ENCODE measurements around the gene C19orf53. TPM values are rescaled to one million over a fixed set of nuclear protein-coding genes. Genes with fewer than 3 reads are reported as not detected.

The C19orf53 gene
- 100 to 1,000 TPM; 158 to 181 (median 167) TPM for total RNA-seq

DNA sequence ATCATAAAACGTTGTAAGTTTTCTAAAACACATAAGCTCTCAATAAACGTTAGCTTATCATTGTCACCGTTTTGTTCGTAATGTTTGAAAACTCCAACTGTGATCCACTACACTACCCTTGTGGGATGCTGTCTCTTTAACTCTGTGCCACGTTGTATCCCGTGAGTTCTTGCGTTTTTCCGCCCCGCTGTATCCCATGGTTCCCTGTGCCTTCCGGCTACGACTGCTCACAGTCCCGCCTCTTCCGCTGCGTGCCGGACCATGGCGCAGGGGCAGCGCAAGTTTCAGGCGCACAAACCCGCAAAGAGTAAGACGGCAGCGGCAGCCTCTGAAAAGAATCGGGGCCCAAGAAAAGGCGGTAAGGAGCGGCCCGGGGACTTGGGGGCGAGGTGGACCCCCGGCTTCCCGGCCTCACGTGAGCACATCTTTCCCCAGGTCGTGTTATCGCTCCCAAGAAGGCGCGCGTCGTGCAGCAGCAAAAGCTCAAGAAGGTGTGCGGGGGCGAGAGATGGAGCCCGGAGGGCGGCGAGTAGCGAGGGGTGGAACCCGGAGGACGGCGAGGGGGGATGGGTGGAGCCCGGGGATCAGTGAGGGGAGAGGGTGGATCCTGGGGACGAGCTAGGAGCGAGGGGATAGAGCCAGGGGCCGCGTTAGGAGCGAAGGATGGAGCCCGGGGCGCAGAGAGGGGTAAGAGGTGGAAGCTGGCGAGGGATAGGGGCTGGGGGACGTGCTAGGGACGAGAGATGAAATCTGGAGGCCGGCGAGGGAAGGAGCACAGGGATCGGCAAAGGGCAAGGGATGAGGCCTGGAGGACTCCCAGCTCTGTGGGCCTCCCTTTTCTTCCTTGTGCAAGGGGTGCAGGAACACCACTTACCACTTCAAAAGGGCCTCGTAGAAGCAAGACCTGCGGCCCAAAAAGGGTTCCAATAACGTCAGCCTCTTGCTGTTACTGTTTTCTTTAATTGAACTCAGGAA lies at the start of gene C19orf53:
Gene C19orf53, plus strand, starts transcription at position 240 of the 975 bp plus-strand sequence. Its CDS starts 22 bp downstream, at position 262.
- Mint-ChIP-seq H3K36me3 (ENCODE audit: insufficient read depth) (peaks cover 28% of the 10 kb centered on the region), H3K4me1 (ENCODE audit: low read depth) (peaks cover 23% of the 10 kb centered on the region), H3K27me3 (ENCODE audit: low read depth) (no peaks in the 10 kb centered on the region), H3K4me3 (peak within 1 kb of the TSS; percentile 100), H3K9me3 (no peaks in the 10 kb centered on the region)
- DNase-seq (peak; percentile 75), ATAC-seq (peak; percentile 99 to 100)

DNA sequence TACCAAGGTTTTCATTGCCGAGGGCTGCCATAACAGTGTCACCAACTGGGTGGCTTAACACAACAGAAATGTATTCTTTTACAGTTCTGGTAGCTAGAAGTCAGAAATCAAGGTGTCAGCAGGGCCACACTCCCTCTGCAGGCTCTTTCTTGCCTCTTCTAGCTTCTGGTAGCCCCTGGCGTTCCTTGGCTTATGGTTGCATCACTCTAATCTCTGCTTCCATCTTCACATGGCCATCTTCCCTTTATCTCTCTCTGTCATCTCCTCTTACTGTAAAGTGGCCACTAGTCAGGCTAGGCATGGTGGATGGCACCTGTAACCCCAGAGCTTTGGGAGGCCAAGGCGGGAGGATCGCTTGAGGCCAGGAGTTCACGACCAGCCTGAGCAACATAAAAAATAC lies 47.9 kb upstream of the C19orf53 start:
- Mint-ChIP-seq H3K36me3 (ENCODE audit: insufficient read depth) (no peaks in the 10 kb centered on the region), H3K4me1 (ENCODE audit: low read depth) (peaks cover 18% of the 10 kb centered on the region), H3K4me3 (no peak overlapping the region), H3K27me3 (ENCODE audit: low read depth) (no peaks in the 10 kb centered on the region), H3K9me3 (no peaks in the 10 kb centered on the region)
- no peak for ATAC-seq
- no peak for DNase-seq

DNA sequence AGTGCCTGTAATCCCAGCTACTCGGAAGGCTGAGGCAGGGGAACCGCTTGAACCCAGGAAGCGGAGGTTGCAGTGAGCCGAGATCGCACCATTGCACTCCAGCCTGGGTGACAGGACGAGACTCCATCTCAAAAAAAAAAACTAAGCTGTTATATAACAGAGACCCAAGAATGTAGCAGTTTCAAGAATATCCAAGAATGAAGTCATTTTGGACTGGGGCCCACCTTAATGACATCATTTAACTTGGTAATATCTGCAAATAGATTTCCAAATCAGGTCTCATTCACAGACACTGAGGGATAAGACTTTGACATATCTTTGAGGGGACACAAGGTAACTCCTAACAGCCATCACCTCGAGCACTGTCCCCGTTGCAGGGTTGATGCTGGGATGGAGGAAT lies 46.5 kb upstream of the C19orf53 start:
- Mint-ChIP-seq H3K36me3 (ENCODE audit: insufficient read depth) (no peaks in the 10 kb centered on the region), H3K27me3 (ENCODE audit: low read depth) (no peaks in the 10 kb centered on the region), H3K9me3 (no peaks in the 10 kb centered on the region), H3K4me3 (no peak overlapping the region), H3K4me1 (ENCODE audit: low read depth) (peaks cover 24% of the 10 kb centered on the region)
- DNase-seq: no peak
- no peak for ATAC-seq

DNA sequence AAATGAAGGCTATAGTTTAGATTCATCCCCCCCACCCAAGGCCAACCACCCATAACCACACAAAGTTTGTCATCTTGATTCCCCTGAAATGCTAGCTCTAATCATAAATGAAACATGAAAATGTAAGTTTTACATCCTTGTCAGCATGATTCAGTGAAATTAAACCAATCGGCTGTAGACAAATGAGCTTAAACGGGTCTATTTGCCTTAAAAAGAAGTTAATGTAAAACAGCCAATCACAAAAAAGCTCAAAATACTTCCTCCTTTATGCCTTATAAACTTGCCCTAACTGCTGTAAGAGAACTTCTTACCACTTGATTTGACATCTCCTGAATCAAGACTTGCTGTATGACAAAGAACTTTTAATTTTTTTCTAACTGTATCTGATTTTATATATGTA lies 44.4 kb upstream of the C19orf53 start:
- no peak for DNase-seq
- ATAC-seq: no peak

DNA sequence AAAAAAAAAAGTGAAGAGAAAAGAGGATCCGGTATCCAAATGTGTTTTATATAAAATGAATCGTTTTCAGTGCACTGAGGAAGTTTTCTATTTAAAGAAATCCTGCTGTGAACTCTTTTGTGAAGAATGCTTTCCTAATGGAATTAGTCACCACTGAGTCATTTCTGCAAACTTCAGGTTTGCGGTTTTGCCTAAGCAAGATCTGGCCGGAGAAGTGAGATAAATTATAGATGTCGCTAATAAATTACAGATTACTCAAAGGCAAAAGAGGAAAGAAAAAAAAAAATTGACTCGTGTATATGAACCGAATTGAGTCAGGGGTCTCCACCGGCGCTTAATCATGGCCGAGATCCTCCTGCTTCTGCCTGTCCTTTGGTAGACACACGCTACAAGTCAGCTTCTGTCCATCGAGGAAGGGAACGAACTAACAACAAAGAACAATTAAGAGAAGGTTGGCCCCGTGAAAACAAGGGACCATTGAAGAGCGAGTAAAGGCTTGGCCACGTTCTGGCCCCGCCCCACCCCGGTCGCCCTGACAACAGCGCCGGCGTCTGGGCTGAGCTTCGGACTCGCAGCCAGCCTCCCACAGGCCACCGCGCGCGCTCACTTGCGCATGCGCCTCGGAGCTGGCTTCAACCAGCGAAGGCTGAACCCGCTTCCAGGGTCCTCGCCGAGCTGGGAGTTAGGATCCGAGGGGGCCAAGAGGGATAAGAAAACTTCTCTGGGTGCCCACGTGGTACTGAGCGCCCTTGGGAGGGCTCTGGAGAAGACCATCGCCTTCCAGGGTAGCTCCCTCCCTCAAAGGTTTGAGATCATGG lies 42.9 kb upstream of the C19orf53 start:
- ATAC-seq: peak; percentile 100
- peak; percentile 91 for DNase-seq
- peaks cover 24% of the 10 kb centered on the region for H3K4me1 Mint-ChIP-seq (ENCODE audit: low read depth)
- no peaks in the 10 kb centered on the region for H3K36me3 Mint-ChIP-seq (ENCODE audit: insufficient read depth)
- no peaks in the 10 kb centered on the region for H3K27me3 Mint-ChIP-seq (ENCODE audit: low read depth)
- H3K4me3 Mint-ChIP-seq: peak overlapping the region; percentile 87
- H3K9me3 Mint-ChIP-seq: no peaks in the 10 kb centered on the region

More for the DNA sequence above, 44.4 kb upstream of the C19orf53 start:
- no peaks in the 10 kb centered on the region for H3K9me3 Mint-ChIP-seq
- H3K27me3 Mint-ChIP-seq (ENCODE audit: low read depth): no peaks in the 10 kb centered on the region
- peaks cover 24% of the 10 kb centered on the region for H3K4me1 Mint-ChIP-seq (ENCODE audit: low read depth)
- no peak overlapping the region for H3K4me3 Mint-ChIP-seq
- H3K36me3 Mint-ChIP-seq (ENCODE audit: insufficient read depth): no peaks in the 10 kb centered on the region

DNA sequence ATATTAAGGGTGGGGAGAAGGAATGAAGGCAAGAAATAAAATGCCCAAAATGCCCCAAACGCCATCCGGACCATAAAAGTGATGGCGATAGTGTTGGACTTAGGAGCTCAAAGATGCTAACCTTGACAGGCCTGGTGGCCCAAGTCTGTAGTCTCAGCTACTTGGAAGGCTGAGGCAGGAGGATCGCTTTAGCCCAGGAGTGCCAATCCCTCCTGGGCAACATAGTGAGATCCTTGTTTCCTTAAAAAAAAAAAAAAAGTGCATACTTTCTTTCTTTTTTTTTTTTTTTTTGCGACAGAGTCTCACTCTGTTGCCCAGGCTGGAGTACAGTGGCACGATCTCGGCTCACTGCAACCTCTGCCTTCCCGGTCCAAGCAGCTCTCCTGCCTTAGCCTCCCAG lies 41.9 kb upstream of the C19orf53 start:
- Mint-ChIP-seq H3K4me1 (ENCODE audit: low read depth) (peaks cover 24% of the 10 kb centered on the region), H3K27me3 (ENCODE audit: low read depth) (no peaks in the 10 kb centered on the region), H3K9me3 (no peaks in the 10 kb centered on the region), H3K36me3 (ENCODE audit: insufficient read depth) (no peaks in the 10 kb centered on the region), H3K4me3 (peak overlapping the region; percentile 87)
- ATAC-seq: no peak
- DNase-seq: no peak

DNA sequence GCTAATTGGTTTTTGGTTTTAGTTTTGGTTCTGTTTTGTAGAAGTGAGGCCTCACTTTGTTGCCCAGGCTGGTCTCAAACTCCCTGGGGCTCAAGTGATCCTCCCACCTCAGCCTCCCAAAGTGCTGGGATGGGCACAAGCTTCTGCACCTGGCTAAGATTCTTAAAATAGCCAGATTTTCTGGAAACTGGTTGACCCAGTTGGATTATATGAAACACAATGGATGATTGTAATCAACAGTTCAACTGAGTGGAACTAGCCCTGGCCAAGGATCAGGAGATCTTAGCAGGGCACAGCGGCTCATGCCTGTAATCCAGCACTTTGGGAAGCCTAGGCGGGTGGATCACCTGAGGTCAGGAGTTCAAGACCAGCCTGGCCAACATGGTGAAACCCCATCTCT lies 39.5 kb upstream of the C19orf53 start:
- H3K36me3 Mint-ChIP-seq (ENCODE audit: insufficient read depth): peaks cover 2% of the 10 kb centered on the region
- no peak for ATAC-seq
- no peak overlapping the region for H3K4me3 Mint-ChIP-seq

DNA sequence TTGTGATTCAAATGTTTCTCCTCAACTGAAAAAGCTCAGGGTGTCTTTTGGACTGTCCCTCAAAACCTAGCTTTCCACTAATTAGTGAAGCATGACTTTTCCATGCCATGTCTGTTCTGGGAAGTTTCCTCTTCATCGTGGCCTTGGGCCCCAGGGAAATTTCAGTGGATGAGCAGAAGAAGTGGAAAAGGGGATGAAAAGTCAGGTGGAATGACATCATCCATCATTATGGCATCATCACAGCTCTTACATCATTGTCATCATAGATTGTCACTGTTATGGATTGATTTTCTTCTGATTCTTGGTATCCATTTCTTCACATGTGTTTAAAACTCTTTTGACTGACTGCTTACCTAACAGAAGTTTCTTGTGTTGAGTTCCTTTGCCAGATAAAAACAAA lies 36.2 kb upstream of the C19orf53 start:
- Mint-ChIP-seq H3K27me3 (ENCODE audit: low read depth) (no peaks in the 10 kb centered on the region), H3K4me1 (ENCODE audit: low read depth) (no peaks in the 10 kb centered on the region), H3K9me3 (no peaks in the 10 kb centered on the region), H3K4me3 (no peak overlapping the region), H3K36me3 (ENCODE audit: insufficient read depth) (peaks cover 5% of the 10 kb centered on the region)
- ATAC-seq (no peak), DNase-seq (no peak)

More for the DNA sequence above, 39.5 kb upstream of the C19orf53 start:
- no peak for DNase-seq
- Mint-ChIP-seq H3K27me3 (ENCODE audit: low read depth) (no peaks in the 10 kb centered on the region), H3K4me1 (ENCODE audit: low read depth) (peaks cover 20% of the 10 kb centered on the region), H3K9me3 (no peaks in the 10 kb centered on the region)

DNA sequence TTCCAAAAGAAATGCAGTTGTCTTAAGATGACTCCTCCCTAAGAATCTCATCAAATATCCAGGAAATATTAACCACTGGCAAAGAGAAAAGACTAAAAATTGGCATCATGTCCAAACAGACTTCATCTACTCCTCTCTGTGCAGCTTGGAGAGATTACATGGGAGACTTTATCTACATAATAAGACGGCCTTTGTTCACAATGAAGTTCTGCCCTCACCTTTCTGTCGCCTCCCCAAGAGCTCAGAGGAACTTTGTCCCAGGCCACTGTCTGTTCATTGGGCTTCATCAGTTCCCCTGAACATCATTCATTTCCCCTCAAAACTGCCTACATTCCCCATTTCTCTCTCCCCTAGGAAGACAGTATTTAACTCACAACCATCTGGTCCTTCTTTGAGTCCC lies 32.4 kb upstream of the C19orf53 start:
- no peak for ATAC-seq
- no peaks in the 10 kb centered on the region for H3K9me3 Mint-ChIP-seq
- no peak overlapping the region for H3K4me3 Mint-ChIP-seq
- no peak for DNase-seq
- H3K27me3 Mint-ChIP-seq (ENCODE audit: low read depth): no peaks in the 10 kb centered on the region
- peaks cover 1% of the 10 kb centered on the region for H3K4me1 Mint-ChIP-seq (ENCODE audit: low read depth)
- H3K36me3 Mint-ChIP-seq (ENCODE audit: insufficient read depth): peaks cover 5% of the 10 kb centered on the region

DNA sequence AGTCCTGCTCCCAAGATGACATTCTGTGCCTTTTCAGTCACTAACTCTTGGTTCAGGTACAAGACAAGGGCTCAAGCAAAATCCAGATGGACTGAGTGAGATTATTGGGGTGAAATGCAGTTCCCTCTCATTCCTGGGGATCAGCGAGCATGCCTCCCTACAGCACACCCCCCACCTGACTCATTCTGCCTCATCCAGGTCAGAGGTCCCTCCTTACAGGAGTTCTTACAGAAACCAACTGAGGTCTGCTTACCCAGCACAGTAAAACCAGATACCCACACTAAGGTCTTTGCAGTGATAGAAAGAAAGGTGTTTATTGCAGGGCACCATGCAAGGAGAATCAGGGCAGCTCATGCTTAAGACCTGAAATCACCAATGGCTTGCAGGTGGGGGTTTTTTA lies 31.5 kb upstream of the C19orf53 start:
- ATAC-seq: no peak
- H3K27me3 Mint-ChIP-seq (ENCODE audit: low read depth): no peaks in the 10 kb centered on the region
- no peaks in the 10 kb centered on the region for H3K9me3 Mint-ChIP-seq
- no peak for DNase-seq
- peaks cover 8% of the 10 kb centered on the region for H3K4me1 Mint-ChIP-seq (ENCODE audit: low read depth)
- H3K36me3 Mint-ChIP-seq (ENCODE audit: insufficient read depth): peaks cover 5% of the 10 kb centered on the region
- no peak overlapping the region for H3K4me3 Mint-ChIP-seq

DNA sequence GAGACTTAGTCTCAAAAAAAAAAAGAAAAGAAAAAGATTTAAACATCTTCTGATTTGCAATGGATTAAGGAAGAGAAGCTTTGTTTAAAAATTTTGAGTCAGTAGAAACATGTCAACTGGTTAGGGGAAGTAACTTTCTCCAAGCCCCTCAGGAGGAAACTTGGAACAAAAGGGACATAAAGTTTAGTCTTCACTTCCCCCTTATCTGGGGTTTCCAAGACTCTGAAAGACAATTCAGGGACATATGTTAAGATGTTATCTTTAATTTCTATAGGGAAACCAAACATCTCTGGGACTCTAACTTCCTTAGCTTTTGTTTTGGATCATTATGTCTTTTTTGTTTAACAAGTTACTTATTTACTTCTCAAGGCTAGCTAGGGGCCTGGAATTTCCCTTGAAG lies 30.1 kb upstream of the C19orf53 start:
- no peak for DNase-seq
- Mint-ChIP-seq H3K9me3 (no peaks in the 10 kb centered on the region), H3K4me1 (ENCODE audit: low read depth) (peaks cover 18% of the 10 kb centered on the region), H3K36me3 (ENCODE audit: insufficient read depth) (peaks cover 5% of the 10 kb centered on the region), H3K4me3 (no peak overlapping the region), H3K27me3 (ENCODE audit: low read depth) (no peaks in the 10 kb centered on the region)
- no peak for ATAC-seq

DNA sequence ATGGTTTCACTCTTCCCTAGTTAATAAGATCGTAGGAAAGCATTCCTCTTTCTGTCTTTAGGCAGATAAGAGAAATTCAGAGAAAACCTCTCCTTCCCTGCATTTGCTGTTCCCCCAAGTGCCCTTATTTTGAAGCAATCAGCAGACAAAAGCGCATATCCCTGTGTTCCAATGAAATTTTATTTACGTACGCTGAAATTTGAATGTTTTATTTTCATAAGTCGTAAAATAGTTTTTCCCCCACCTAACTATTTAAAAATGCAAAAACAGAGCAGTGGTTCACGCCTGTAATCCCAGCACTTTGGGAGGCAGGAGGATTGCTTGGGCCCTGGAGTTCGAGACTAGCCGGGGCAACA lies 27.2 kb upstream of the C19orf53 start:
- no peaks in the 10 kb centered on the region for H3K27me3 Mint-ChIP-seq (ENCODE audit: low read depth)
- peaks cover 27% of the 10 kb centered on the region for H3K4me1 Mint-ChIP-seq (ENCODE audit: low read depth)
- H3K36me3 Mint-ChIP-seq (ENCODE audit: insufficient read depth): no peaks in the 10 kb centered on the region
- no peak for DNase-seq
- peak overlapping the region; percentile 90 for H3K4me3 Mint-ChIP-seq
- no peak for ATAC-seq
- H3K9me3 Mint-ChIP-seq: no peaks in the 10 kb centered on the region

DNA sequence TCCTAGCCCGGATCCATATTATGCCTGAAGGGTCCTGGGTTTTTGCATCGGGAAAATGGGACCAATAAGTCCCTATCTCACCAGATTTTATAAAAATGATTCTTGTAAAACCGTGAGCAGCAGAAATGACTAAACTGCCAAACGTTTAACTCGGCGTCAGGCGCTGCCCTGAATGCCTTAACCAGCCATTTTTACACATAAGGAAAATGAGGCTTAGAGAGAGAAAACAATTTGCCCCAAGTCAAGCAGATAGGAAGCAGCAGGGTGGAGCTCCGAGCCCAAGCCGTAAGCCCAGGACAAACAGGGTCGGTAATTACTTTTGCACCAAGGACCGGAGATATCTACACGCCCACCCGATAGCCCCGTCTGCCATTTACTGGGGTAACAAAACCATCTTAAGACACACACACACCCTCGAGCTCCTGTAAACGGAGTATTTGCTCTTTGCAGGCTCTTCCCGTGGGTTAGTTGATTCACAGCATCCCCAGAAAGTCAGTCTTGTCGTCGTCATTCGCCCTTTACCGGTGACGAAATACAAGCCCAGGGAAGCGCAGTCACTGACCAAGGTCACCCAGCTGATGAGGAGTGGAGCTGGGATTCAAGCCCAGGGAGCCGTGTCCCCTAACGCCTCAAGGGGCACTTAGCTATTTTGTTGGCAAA lies 26.0 kb upstream of the C19orf53 start:
- DNase-seq (no peak), ATAC-seq (peak; percentile 2 to 6)
- no peaks in the 10 kb centered on the region for H3K27me3 Mint-ChIP-seq (ENCODE audit: low read depth)
- peaks cover 27% of the 10 kb centered on the region for H3K4me1 Mint-ChIP-seq (ENCODE audit: low read depth)
- no peaks in the 10 kb centered on the region for H3K9me3 Mint-ChIP-seq
- H3K36me3 Mint-ChIP-seq (ENCODE audit: insufficient read depth): peaks cover 3% of the 10 kb centered on the region
- H3K4me3 Mint-ChIP-seq: peak overlapping the region; percentile 90

DNA sequence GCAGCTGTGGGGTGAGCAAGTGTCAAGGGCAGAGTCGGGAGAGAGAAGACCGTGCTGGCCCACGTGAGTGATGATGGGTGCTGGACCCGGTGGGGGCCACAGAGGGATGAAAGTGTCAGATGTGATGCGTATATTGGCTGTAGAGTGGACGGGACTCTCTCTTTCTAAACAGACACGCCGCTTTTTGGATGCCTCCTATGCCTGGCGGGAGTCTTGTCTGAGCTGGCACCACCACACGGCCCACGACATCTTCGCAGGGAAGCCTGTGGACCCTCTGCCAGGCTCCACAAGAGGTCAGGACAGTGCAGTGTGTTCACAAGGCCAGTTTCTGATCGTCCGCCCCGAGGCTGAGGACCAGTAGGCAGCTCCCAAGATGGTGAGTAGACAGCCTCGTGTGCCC lies 22.8 kb upstream of the C19orf53 start:
- no peak overlapping the region for H3K4me3 Mint-ChIP-seq
- H3K4me1 Mint-ChIP-seq (ENCODE audit: low read depth): peaks cover 27% of the 10 kb centered on the region
- DNase-seq (no peak), ATAC-seq (no peak)
- no peaks in the 10 kb centered on the region for H3K9me3 Mint-ChIP-seq
- no peaks in the 10 kb centered on the region for H3K27me3 Mint-ChIP-seq (ENCODE audit: low read depth)
- H3K36me3 Mint-ChIP-seq (ENCODE audit: insufficient read depth): peaks cover 17% of the 10 kb centered on the region

Measured in activated T-cell treated with anti-CD3 and anti-CD28 coated beads, Interleukin-2, amount 50 U/mL, for 4 hours (primary cell).